GM19328 (cell line): ENCODE results near the gene GPR87.

Experiments
- ATAC-seq: cut with Tn5 transposase; IDR thresholded peaks from one replicate; pipeline ENCODE4 v1.9.1; 2021; ENCODE audit warnings: mild to moderate bottlenecking, moderate library complexity; ENCODE audit not compliant: unreplicated experiment

Gene GPR87

DNA sequence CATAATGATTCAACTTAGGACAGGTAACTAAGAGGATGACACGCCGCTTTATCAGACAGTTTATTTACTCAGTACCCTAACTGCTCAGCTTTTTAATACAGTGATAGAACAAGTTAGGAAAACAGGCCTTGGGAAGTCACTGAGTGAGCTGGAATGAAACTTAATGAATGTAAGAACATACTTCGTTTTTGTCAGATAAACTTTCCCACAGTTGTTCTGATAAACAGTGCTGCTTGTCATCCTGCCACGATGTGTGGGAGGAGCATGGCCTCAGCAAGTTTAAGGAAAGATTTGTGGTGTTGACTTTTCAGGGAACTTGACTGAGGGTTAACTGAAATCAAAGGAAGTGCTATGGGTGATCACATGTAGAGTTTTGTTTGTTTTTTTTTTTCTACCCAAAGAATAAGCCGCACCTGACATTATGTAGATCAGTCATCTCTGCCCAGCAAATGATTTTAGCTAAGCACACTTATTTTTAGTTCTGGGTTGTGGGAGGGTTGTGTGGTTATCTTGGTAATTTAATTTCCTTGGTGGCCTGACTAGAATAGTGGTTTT lies 32.6 kb downstream of the GPR87 start:
- ATAC-seq: no peak

DNA sequence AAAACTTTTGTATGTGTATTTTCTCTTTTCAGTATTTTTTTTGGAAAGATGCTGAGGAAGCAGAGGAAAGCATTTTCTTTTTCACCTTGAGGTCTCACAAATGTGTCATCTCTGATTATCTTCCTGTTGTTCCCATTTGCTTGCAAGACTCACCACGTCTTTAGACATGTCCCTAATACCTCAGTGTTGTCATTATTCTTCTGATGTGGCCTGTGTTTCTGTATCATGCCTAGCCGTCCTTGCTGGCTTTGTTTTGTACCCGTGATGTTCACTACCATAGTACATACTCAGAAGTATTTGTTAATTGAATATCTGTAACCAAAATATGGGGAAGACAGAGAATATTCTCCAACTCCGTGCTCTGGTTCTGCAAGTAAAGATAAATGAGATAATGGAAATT lies 33.2 kb downstream of the GPR87 start:
- ATAC-seq: no peak

DNA sequence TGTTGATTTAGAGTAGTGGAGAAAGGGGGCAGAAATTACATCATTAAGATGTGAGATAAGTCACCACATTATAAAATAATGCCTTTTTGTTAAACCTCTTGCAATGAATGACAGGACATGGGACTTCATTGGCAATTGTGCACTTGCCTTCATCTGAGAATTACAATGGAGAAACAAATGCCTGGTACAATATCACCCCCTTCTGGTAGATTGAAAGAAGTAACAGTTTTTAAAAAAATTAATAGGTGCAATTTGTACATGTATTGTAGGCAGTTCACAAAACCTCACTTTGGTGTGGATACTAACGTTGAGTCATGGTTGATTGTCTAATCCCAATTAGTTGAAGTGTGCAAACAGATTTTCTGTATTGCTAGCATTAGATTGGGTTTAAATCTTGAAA lies 33.7 kb downstream of the GPR87 start:
- ATAC-seq: no peak

DNA sequence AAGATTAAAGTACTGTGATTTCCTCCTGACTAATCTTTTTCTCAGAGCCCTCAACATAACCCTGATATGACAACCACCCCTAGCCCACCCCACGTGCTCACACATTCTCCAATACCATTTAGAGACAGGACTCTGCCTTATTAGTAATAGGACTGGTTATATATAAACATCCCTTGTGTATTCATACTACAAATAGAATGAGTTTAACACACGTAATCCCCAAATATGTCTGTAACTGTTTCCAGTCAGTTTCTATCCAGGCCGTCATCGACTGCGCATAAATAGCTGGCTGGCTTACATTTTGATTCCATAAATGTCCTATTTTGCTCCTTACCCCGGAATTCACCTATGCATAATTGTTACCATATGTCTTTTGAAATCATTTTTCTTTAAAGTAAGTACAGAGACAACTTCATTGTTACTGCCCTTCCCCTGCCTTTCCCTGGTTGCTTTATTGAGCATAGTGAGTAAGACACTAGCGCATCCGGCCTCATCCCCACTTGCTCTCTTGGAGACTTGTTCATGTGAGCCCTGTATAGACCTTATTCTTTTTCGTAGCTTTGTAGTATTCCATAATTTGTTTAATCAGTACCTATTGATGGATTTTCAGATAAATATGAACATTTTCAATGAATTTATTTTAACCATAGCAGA lies 34.8 kb downstream of the GPR87 start:
- no peak for ATAC-seq

DNA sequence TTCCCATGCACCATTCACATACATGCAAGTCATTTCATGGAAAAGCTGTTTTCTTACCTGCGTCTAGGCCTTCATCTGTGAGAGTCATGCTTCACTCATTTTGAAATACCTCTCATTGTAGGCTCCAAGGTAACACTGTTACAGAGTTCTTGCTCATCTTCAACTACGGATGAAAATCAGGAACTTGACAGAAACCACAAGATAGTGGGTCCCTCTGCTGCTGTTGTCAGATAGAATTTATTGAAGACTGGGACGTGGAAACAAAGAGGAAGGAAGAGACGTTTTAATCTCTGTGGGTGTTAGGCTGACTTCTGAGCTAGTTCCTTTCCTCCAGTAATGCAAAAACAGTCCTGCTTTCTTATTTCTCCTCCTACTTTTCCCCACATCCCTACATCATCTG lies 38.4 kb downstream of the GPR87 start, which contains the start of gene P2RY14:
TSS of gene P2RY14 (minus strand) at position 313 of the 400 bp plus-strand sequence. CDS start 64,226 bp downstream, outside the sequence.
- no peak for ATAC-seq

DNA sequence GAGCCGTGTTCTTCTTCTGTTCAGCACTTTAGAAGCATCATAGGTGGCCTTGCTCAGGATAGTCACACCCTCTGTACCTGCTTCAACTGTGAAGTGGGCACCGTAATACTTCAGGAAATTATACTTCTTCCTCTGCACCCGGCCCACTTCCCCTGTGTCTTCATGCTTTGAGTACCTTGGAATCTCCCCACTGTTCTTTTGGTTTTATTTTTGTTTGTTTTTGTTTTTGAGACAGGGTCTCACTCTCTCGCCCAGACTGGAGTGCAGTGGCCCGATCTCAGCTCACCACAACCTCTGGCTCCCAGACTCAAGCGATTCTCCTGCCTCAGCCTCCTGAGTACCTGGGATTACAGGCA lies 40.0 kb downstream of the GPR87 start:
- ATAC-seq: no peak

DNA sequence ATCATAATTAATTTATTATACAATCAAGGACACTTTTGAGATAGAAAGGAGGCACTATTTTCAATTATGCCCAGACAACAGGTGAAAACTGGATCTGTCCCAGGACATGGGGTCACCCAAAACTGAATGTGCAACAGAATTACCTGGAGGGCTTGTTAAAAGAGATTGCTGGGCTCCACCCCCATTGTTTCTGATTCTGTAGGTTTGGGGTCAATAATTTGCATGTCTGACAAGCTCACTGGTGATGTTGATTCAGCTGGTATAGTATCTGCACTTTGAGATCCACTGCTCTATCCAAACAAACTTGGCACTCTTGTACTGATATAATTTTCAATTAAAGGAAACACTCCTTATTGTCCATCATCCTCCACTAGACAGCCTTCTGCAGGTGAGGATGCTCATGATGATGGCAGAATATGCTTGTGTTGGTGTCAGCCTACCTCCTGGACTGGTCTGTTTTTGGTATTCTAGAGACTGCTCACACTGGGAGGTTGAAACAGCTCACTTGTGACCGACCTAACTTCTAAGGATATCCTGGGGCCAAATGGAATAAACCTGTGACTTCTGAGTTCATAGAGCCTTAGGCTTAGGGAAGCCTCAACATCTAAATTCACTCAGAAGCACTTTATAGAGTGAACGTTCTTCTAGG lies 40.5 kb downstream of the GPR87 start:
- no peak for ATAC-seq

DNA sequence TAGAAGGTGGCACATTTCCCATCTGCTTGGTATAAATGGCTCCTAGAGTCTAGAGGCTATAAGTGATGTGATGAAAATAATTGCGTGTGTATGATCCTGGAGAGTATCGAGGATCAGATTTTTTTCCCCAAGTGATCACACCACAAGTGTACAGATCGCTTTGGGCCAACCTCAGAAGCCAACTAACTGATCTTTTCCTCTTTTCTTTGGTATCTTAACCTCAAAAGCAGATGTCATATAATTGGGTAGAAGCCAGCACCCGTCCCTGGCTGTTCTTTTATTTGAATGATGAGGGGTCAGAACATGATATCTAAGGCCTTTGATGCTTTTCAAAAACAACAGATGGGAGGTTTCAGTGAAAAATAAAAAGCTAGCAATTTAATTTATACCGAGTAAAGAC lies 41.5 kb downstream of the GPR87 start:
- no peak for ATAC-seq

DNA sequence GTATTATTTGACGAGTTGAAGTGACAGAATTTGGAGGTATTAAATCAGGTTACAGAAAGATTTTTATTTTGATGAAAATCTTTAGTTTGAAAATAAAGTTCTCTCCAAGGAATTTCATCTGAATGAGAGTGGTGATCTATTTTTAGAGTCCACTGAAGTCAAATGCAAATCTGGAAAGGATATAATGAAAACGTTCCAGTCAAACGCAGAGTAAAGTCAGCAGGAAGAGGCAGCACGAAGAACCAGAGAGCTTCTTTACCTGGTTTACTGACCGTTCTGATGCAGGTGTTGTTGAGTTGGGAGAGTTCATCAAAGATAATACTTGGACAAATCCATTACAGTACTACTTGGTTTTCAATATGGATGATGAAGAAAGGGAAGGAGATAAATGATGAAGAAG lies 47.0 kb downstream of the GPR87 start:
- no peak for ATAC-seq

DNA sequence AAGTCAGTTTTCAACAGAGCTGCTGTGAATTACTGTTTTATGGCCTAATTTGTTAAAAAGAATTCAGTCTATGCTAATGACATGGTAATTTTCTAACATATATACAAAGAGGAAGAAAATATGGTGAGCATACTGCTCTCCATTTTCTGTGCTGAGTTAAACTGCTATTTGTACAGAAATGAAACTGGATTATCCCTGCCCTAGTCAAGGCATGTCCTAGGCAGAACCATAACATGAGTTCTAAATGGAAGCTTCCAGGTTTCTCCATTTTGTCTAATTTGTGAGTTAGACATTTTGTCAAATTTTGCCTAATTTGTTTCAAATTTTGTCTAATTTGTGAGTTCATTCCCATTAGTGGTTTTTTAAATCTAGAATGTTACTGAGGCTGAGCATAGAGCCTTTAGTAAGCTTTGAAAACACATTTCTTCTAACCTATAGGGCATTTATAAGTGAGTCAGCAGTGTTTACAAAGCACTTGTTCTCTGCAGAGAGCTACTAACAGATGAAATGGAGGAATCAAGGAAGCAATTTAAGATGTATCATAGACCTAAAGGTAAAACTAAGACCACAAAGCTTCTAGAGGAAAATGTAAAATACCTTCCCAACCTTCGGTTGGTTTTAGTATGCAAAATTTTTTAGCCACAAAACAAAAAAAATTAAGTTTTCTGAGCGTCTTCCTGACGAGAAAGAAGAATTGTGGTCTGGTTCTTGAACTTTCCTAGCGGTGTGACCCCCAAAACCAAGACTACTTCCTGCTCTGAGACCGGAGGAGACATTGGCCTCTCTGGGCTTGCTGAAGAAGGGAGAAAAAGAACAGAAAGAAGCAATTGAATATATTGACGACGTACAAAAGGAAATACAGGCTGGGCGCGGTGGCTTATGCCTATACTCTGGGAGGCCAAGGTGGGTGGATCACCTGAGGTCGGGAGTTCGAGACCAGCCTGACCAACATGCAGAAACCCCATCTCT lies 48.1 kb downstream of the GPR87 start:
- peak; percentile 56 for ATAC-seq

DNA sequence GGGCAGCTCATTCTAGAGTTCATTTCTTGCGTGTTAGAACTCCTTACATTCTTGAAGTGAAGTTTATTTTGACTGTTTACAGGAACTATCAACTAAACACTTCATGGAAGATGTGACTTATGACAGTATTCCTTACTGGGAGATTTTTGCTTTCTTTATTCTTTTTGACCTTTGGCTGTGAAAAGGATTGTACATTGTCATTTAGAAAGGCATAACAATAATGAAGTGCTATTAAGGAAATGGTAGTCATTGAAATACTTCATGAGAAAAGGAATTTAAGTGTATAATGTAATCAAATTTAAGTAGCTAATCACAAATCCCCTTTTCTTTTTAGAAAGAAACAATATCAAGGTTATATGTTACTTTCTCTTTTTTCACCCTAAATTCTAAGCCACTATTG lies 49.6 kb downstream of the GPR87 start:
- ATAC-seq: no peak

DNA sequence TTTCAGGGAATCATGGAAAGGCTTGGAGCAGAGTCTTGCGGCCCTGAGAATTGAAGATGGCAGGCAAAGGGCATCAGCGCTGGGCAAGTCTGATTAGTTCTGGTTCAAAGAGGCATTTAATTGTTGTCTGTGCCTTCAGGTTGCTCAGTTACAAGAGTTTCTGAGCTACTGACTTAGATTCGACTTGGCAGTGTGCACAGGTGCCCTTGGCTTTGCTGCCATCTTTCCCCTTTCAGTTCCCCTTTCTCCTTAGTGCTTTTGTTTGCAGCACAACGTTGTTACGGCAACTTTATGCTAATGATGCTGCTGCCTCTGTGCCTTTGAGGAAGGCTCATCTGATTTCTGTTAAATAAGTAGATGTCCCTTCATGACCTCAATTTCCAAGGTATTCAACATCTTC lies 50.8 kb downstream of the GPR87 start:
- ATAC-seq: peak; percentile 91

DNA sequence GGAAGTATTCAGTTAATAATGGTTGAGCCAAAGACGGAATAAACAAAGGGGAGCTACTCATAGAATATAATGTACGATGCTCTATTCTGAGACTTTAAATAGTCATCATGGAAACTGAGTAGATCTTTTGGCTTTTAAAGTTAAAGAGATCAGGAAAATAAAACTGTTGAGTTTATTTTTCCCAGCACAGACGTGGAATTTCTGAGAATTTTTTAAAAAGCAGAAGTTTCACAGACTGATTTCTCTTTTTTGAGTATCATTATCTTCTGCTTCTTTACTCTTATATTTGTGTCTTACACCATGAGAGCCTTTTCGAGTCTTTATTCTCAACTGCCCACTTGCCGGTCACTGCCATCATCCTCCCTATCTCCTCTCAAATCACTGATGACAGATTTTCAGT lies 51.5 kb downstream of the GPR87 start:
- no peak for ATAC-seq

DNA sequence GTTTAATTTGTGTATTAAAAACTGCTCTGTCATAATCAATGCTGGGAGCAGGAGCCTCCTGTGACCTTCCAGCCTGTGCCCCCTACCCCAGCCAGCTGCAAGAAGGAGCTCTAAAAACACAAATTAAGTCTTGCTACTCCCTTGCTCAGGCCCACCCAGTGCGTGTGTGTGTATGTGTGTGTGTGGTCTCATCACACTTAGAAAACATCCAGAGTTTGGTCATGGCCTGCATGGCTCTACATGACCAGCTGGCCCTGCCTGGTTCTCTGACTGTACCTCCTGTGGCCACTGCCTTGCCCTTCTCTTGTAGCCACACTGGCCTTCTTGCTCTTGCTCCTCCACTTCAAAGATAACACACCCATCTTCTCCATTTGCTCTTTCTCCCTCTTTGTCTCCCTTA lies 52.0 kb downstream of the GPR87 start:
- ATAC-seq: no peak

DNA sequence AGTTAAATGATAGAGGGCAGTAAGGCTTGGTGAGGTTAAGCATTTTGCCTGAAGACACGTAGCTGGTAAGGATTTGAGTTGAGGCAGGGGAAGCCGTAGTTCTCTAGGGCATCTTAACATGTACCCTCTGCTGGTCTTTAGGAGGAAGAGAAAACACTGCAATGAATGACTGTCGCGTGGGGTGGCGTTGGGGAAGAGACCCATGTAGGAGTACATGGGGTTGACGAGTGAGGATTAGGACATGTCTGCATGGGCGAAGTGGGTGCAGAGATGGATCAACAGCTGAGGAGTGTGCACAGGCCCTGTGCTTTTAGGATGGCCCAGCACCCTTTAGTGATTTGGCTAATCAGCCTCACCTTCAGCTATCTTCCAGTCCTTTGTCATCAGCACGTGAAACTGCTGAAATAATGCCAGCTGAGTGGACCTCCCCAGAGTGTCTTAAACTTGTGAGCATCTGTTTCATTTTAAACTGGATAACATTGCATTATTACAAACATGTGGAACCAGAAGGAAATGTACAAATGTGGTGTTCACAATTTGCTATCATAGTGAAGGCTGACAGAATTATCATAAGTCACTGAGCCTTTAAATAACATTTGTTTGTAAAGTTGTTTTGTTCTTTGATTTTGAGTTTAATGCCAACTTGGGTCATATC lies 53.6 kb downstream of the GPR87 start:
- ATAC-seq: no peak

DNA sequence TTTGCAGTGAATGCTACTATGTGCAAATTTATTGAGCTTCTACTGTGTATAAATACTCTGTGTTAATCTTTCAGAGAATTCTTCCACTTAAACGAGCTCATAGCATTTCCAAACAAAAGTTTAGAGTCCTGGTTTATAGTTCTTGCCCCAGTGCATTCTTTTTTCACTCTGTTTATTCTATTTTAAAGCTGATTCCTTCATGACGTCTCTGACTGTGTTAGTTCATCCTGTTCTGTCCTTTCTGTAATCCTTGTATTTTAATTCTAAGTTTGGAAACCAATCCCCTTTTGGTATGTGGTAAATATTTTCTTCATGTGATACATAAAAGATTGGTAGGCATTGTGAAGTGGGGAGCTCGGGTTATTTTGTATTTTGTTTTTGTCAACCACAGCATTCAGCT lies 57.0 kb downstream of the GPR87 start:
- ATAC-seq: no peak

DNA sequence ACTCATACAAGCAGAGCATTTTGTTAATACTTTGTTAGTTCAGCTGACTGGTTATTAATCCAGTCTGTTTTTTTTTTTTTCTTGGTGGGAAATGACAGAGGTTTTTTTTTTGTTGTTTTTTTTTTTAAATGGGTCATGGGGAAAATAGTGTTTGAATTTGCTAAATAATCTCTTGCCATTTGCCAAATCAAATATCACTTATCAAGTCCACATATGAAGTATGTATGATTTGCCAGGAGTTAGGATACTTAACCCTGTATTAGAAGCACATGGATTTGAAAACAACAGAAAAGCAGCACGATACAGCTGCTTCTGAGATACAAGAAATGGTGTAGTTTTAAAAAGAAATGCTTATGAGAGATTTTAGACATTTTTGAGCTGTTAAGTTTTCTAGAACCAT lies 59.9 kb downstream of the GPR87 start:
- no peak for ATAC-seq

DNA sequence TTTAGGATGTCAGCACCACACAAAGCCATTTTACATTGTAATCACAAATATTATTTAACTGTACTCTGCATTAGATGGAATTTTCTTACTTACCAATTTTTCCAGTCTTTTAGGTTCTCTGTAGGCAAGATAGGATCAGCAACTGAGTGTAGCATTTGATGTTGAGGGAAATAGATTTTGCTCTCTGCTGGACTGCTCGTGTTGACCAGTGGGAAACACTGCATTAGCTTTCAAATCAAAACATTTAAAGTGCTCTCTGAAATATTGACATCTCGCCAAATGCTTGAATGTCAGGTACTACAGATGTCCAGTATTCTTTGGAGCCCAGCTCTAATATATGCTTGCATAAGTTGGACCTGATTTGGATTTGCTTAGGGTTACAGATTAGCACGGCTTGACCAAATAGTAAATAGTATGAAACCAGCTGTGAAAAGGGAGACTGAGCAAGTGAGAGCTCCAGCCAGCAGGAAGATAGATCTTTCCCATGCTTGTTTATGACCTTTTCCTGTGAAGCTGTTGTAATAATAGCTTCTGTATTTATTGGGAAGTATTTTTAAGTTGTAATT lies 67.8 kb downstream of the GPR87 start:
- ATAC-seq: no peak
